Chondrocyte (in vitro differentiated cells): Measurements from ENCODE around the gene FGFBP3. TPM values are rescaled to one million over a fixed set of nuclear protein-coding genes. Genes with fewer than 3 reads are reported as not detected.
A peak's percentile ranks its signal among the peaks of the same experiment; 100 is the strongest.

ENCODE experiments used
- DNase-seq: peaks from one replicate; pipeline ENCODE4 v3.0.0; 2021; ENCODE audit warnings: mixed read lengths, low spot score
- H3K27ac Mint-ChIP-seq: one replicate; pipeline ENCODE4 v1.8.0; 2021; ENCODE audit warnings: mild to moderate bottlenecking, moderate library complexity, mixed read lengths; ENCODE audit not compliant: unreplicated experiment
- H3K27me3 Mint-ChIP-seq: 2 replicates; pipeline ENCODE4 v1.8.0; 2021; ENCODE audit warnings: low read depth, mixed read lengths
- H3K36me3 Mint-ChIP-seq: 2 replicates; pipeline ENCODE4 v1.8.0; 2021; ENCODE audit warnings: low read depth, mixed read lengths
- H3K4me1 Mint-ChIP-seq: 2 replicates; pipeline ENCODE4 v1.8.0; 2021; ENCODE audit warnings: low read depth, mild to moderate bottlenecking, mixed read lengths
- H3K4me3 Mint-ChIP-seq: one replicate; pipeline ENCODE4 v1.8.0; 2021; ENCODE audit warnings: mild to moderate bottlenecking, moderate library complexity, mixed read lengths; ENCODE audit not compliant: unreplicated experiment
- H3K9me3 Mint-ChIP-seq: 2 replicates; pipeline ENCODE4 v1.8.0; 2021; ENCODE audit warnings: low read depth, mixed read lengths
- total RNA-seq: library from RNA; stranded (reverse); gene quantifications from 3 replicates; pipeline ENCODE4 v1.2.1, GENCODE V29; 2021
- TF ChIP-seq, protein P1 (sequence below): fragments of 200-600 bp; sonication (generic); IDR thresholded peaks from 2 replicates; pipeline ENCODE4 v1.5.0; 2021; ENCODE audit warnings: antibody characterized with exemption, mild to moderate bottlenecking, moderate library complexity

Gene FGFBP3
- total RNA-seq, 1 donor from 2014 or later, result 6.1 TPM

DNA sequence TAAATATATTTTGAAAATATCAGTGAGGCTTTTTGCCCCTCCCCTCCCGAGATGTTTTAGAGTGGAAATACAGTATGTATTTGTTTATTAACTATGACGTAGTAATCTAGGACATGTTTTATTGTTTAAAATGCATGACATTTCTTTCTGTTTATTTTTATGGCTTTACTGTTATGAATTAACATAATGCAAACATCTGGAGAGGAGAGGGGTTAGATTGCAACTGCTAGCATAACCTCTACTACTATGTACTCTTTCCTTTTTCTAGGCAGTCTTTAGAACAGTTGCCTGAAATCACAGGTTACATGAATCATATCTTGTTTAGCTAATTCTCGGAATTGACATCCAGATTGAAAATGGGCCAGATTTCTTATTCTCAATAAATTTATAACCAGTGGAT is 21.7 kb upstream of the FGFBP3 start:
- Mint-ChIP-seq H3K9me3 (peaks cover 3% of the 10 kb centered on the region), H3K27ac (no peak overlapping the region), H3K4me1 (peaks cover 52% of the 10 kb centered on the region), H3K4me3 (no peak overlapping the region), H3K27me3 (no peaks in the 10 kb centered on the region), H3K36me3 (peaks cover 19% of the 10 kb centered on the region)
- no peak for DNase-seq
- TF ChIP-seq, protein P1, sequence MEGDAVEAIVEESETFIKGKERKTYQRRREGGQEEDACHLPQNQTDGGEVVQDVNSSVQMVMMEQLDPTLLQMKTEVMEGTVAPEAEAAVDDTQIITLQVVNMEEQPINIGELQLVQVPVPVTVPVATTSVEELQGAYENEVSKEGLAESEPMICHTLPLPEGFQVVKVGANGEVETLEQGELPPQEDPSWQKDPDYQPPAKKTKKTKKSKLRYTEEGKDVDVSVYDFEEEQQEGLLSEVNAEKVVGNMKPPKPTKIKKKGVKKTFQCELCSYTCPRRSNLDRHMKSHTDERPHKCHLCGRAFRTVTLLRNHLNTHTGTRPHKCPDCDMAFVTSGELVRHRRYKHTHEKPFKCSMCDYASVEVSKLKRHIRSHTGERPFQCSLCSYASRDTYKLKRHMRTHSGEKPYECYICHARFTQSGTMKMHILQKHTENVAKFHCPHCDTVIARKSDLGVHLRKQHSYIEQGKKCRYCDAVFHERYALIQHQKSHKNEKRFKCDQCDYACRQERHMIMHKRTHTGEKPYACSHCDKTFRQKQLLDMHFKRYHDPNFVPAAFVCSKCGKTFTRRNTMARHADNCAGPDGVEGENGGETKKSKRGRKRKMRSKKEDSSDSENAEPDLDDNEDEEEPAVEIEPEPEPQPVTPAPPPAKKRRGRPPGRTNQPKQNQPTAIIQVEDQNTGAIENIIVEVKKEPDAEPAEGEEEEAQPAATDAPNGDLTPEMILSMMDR, result no peak

GRCh38 chr10:91925022-91925320 is 15.7 kb upstream of the FGFBP3 start:
- H3K4me3 Mint-ChIP-seq, result peak overlapping the region; percentile 81
- peaks cover 5% of the 10 kb centered on the region for H3K36me3 Mint-ChIP-seq
- peaks cover 49% of the 10 kb centered on the region for H3K4me1 Mint-ChIP-seq
- H3K27me3 Mint-ChIP-seq, result no peaks in the 10 kb centered on the region
- H3K27ac Mint-ChIP-seq, result peak overlapping the region; percentile 100
- H3K9me3 Mint-ChIP-seq, result no peaks in the 10 kb centered on the region
- TF ChIP-seq, protein P1, result no peak
- DNase-seq, result no peak

DNA sequence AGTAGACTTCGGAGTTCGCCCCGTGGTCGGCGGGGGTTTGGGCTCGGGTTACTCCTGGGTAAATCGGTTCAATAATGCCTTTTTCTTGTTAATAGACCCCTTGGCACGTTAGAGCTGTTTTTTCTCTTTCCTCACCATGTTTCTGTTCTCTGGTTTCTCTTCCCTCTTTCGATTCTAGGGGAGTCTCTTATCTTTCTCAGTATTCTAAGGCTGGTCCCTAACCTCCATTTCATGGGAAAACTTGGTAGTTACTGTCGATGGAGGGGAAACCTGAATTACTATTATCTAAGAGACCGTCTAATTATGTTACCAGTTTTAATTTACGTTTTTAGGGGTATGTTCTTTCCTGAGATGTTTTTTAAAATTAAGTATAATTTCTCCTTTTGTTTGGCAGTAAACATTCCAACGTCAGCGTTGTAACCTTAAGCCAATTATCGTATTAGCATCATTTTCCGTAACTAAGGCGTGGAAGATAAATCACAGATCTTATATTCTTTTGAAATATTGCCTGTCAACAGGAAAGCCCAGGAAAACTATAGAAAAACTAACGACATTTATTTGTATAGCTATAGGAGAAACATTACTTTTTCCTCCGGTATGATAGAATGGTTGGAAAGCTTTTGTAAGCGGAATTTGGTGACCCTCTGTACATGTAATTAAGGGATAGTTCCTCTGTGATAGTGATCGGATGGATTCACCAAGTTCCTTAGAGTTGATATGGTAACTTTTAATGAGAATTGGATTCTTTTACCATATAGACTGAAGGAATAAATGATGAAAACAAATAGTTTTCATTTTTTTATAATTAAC is 15.1 kb upstream of the FGFBP3 start:
- Mint-ChIP-seq H3K4me3 (peak overlapping the region; percentile 81), H3K27ac (peak overlapping the region; percentile 100)

GRCh38 chr10:91923371-91924211 is 14.3 kb upstream of the FGFBP3 start, which contains the start of gene BTAF1:
Gene BTAF1, plus strand, starts transcription at chr10:91923770. Its CDS starts 307 bp downstream, at chr10:91924077.
- Mint-ChIP-seq H3K4me1 (peaks cover 40% of the 10 kb centered on the region), H3K9me3 (peaks cover 2% of the 10 kb centered on the region), H3K36me3 (peaks cover 6% of the 10 kb centered on the region), H3K4me3 (peak within 1 kb of the TSS; percentile 81), H3K27me3 (no peaks in the 10 kb centered on the region), H3K27ac (peak within 1 kb of the TSS; percentile 100)
- TF ChIP-seq, protein P1, result peak; percentile 11
- peak; percentile 94 for DNase-seq

More for the DNA sequence above, 15.1 kb upstream of the FGFBP3 start:
- Mint-ChIP-seq H3K36me3 (peaks cover 5% of the 10 kb centered on the region), H3K4me1 (peaks cover 49% of the 10 kb centered on the region), H3K27me3 (no peaks in the 10 kb centered on the region), H3K9me3 (no peaks in the 10 kb centered on the region)
- TF ChIP-seq, protein P1, result peak; percentile 5
- DNase-seq, result no peak

DNA sequence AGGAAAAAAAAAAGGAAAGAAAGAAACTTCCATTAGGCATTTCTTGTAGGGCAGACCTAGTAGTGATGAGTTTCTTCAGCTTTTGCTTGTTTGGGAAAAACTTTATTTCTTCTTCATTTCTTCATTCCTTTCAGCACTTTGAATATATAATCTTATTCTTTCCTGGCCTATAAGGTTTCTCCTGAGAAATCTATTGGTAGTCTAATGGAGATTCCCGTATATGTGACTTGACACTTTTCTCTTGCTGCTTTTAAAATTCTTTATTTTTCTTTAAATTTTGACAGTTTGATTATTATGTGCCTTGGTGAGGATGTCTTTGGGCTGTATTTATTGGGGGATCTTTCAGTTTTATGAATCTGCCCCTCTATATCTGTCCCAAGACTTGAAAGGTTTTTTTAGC is 10.4 kb upstream of the FGFBP3 start:
- H3K9me3 Mint-ChIP-seq, result peaks cover 2% of the 10 kb centered on the region
- peaks cover 2% of the 10 kb centered on the region for H3K27me3 Mint-ChIP-seq
- H3K36me3 Mint-ChIP-seq, result peaks cover 2% of the 10 kb centered on the region
- peaks cover 12% of the 10 kb centered on the region for H3K4me1 Mint-ChIP-seq
- no peak overlapping the region for H3K4me3 Mint-ChIP-seq
- DNase-seq, result no peak
- no peak overlapping the region for H3K27ac Mint-ChIP-seq
- TF ChIP-seq, protein P1, result no peak
